ENCODE data around the gene IFNL3. TPM values are rescaled to one million over a fixed set of nuclear protein-coding genes. Genes with fewer than 3 reads are reported as not detected.
A peak's percentile ranks its signal among the peaks of the same experiment; 100 is the strongest.

Gene IFNL3
- polyA plus RNA-seq, 3 donors, result not detected

GRCh38 chr19:39248806-39249205, 4.0 kb upstream of the IFNL3 start, which contains the start of gene IFNL4:
TSS of gene IFNL4 (minus strand) at chr19:39248856.
- H3K36me3 ChIP-seq (replicated peaks in 1 of 2; ENCODE audit: control insufficient read depth in 1 of 2, insufficient read depth in 2 of 2, low read length in 2 of 2), result no peaks in the 10 kb centered on the region
- H3K27ac ChIP-seq (ENCODE audit: low read depth in 1 of 2, low read length in 2 of 2), result no peak within 1 kb of the TSS
- no peaks in the 10 kb centered on the region for H3K79me2 ChIP-seq (ENCODE audit: insufficient read depth, low read length)
- DNase-seq, result no peak
- Mint-ChIP-seq H3K4me1 (peaks cover 4% of the 10 kb centered on the region), H3K36me3 (no peaks in the 10 kb centered on the region), H3K27me3 (ENCODE audit: low read depth in 3 of 3) (peaks cover 20 to 32% (median 32%) of the 10 kb centered on the region in 3 donors), H3K27ac (no peak within 1 kb of the TSS), H3K4me3 (peak within 1 kb of the TSS in 1 of 2 donors; percentile 73), H3K9me3 (peaks cover 0 to 5% (median 2%) of the 10 kb centered on the region in 7 donors)
- no peak within 1 kb of the TSS for H3K9ac ChIP-seq (ENCODE audit: insufficient read depth, low read length, poor library complexity, severe bottlenecking)
- WGBS (ENCODE audit: insufficient coverage), result 74% methylated on average over 11 of the region's 13 CpGs
- peak within 1 kb of the TSS; percentile 21 for H2AFZ ChIP-seq (ENCODE audit: insufficient read depth, low read depth, low read length, poor library complexity, severe bottlenecking)
- H3K4me2 ChIP-seq (replicated peaks; ENCODE audit: extremely low read depth, low read length, poor library complexity, severe bottlenecking), result no peak within 1 kb of the TSS
- H3K4me1 ChIP-seq (ENCODE audit: control insufficient read depth in 1 of 2, insufficient read depth in 2 of 2, low read length in 2 of 2), result peaks cover 0 to 7% of the 10 kb centered on the region in 2 donors
- H3K27me3 ChIP-seq (ENCODE audit: control insufficient read depth in 2 of 2, insufficient read depth in 2 of 2, low read length in 2 of 2), result peaks cover 2 to 24% of the 10 kb centered on the region in 2 donors
- no peaks in the 10 kb centered on the region for H4K20me1 ChIP-seq (ENCODE audit: insufficient read depth, low read length)
- H3K9me3 ChIP-seq (replicated peaks in 1 of 2; ENCODE audit: control insufficient read depth in 1 of 2, insufficient read depth in 1 of 2, low read length in 2 of 2), result no peaks in the 10 kb centered on the region
- no peak within 1 kb of the TSS for H3K4me3 ChIP-seq (replicated peaks in 1 of 3; ENCODE audit: low read depth in 2 of 3, low read length in 3 of 3)
- intact Hi-C loops (cut with micrococcal nuclease), result no loop called here
- TF ChIP-seq CTCF (IDR thresholded peaks at IDR 0.05), result no peak

GRCh38 chr19:39247701-39248664, 3.2 kb upstream of the IFNL3 start:
- H3K9me3 Mint-ChIP-seq, result peaks cover 0 to 5% (median 2%) of the 10 kb centered on the region in 7 donors
- no peak overlapping the region for H3K27ac Mint-ChIP-seq
- Histone ChIP-seq H3K36me3 (replicated peaks in 1 of 2; ENCODE audit: control insufficient read depth in 1 of 2, insufficient read depth in 2 of 2, low read length in 2 of 2) (no peaks in the 10 kb centered on the region), H3K4me2 (replicated peaks; ENCODE audit: extremely low read depth, low read length, poor library complexity, severe bottlenecking) (no peak overlapping the region), H3K4me3 (replicated peaks in 1 of 3; ENCODE audit: low read depth in 2 of 3, low read length in 3 of 3) (no peak overlapping the region), H3K27ac (ENCODE audit: low read depth in 1 of 2, low read length in 2 of 2) (no peak overlapping the region), H3K9me3 (replicated peaks in 1 of 2; ENCODE audit: control insufficient read depth in 1 of 2, insufficient read depth in 1 of 2, low read length in 2 of 2) (no peaks in the 10 kb centered on the region), H3K79me2 (ENCODE audit: insufficient read depth, low read length) (no peaks in the 10 kb centered on the region), H3K9ac (ENCODE audit: insufficient read depth, low read length, poor library complexity, severe bottlenecking) (no peak overlapping the region), H4K20me1 (ENCODE audit: insufficient read depth, low read length) (no peaks in the 10 kb centered on the region), H2AFZ (ENCODE audit: insufficient read depth, low read depth, low read length, poor library complexity, severe bottlenecking) (peak overlapping the region; percentile 21), H3K27me3 (ENCODE audit: control insufficient read depth in 2 of 2, insufficient read depth in 2 of 2, low read length in 2 of 2) (peaks cover 2 to 24% of the 10 kb centered on the region in 2 donors), H3K4me1 (ENCODE audit: control insufficient read depth in 1 of 2, insufficient read depth in 2 of 2, low read length in 2 of 2) (peaks cover 0 to 7% of the 10 kb centered on the region in 2 donors)
- H3K27me3 Mint-ChIP-seq (ENCODE audit: low read depth in 3 of 3), result peaks cover 20 to 32% (median 29%) of the 10 kb centered on the region in 3 donors
- no peak for DNase-seq
- H3K4me3 Mint-ChIP-seq, result peak overlapping the region in 1 of 2 donors; percentile 73
- H3K4me1 Mint-ChIP-seq, result peaks cover 4% of the 10 kb centered on the region
- no peaks in the 10 kb centered on the region for H3K36me3 Mint-ChIP-seq
- intact Hi-C loops (cut with micrococcal nuclease), result no loop called here
- 48% methylated on average over 90 of the region's 92 CpGs for WGBS (ENCODE audit: insufficient coverage)
- no peak for TF ChIP-seq CTCF (IDR thresholded peaks at IDR 0.05)

All from CD14-positive monocyte (primary cell).